Activated naive CD8-positive, alpha-beta T cell treated with anti-CD3 and anti-CD28 coated beads, Interleukin-2, amount 10 ng/mL, durations not matched to agents 7 days and 5 days (primary cell): ENCODE data around the gene GRHL3. TPM values are rescaled to one million over a fixed set of nuclear protein-coding genes. Genes with fewer than 3 reads are reported as not detected.

ENCODE experiments used
- ATAC-seq: fragments of 150-1000 bp; cut with Tn5 transposase; one replicate; pipeline ENCODE4 v1.10.0; 2021; ENCODE audit warnings: low read depth, moderate library complexity
- POLR2A ChIA-PET: fragments of 350-600 bp; sonication (Branson Sonifier 250); formaldehyde crosslinking; loops from one replicate; lab custom pipeline; 2021; ENCODE audit warnings: antibody characterized with exemption; lab: Charles Lee
- DNase-seq: peaks from one replicate; pipeline ENCODE4 v3.0.0; 2021
- H3K27ac Mint-ChIP-seq: one replicate; pipeline ENCODE4 v1.8.0; 2022; ENCODE audit warnings: mild to moderate bottlenecking, mixed read lengths
- H3K27me3 Mint-ChIP-seq: one replicate; pipeline ENCODE4 v1.8.0; 2022; ENCODE audit warnings: mild to moderate bottlenecking, moderate library complexity, mixed read lengths
- H3K36me3 Mint-ChIP-seq: one replicate; pipeline ENCODE4 v1.8.0; 2021; ENCODE audit warnings: mild to moderate bottlenecking, mixed read lengths
- H3K4me1 Mint-ChIP-seq: one replicate; pipeline ENCODE4 v1.8.0; 2021; ENCODE audit warnings: mixed read lengths
- H3K4me3 Mint-ChIP-seq: one replicate; pipeline ENCODE4 v1.8.0; 2022; ENCODE audit warnings: mild to moderate bottlenecking, moderate library complexity, mixed read lengths
- H3K9me3 Mint-ChIP-seq: one replicate; pipeline ENCODE4 v1.8.0; 2021; ENCODE audit warnings: mixed read lengths
- total RNA-seq, 2 experiments: library from RNA; stranded (reverse); gene quantifications; one replicate each; pipeline ENCODE4 v1.2.3, GENCODE V29; 2021

The GRHL3 gene
- total RNA-seq, 2 experiments from 2014 or later, result not detected

- Mint-ChIP-seq H3K36me3 (no peaks in the 10 kb centered on the region), H3K27me3 (peaks cover 55% of the 10 kb centered on the region), H3K27ac (no peak overlapping the region), H3K9me3 (no peaks in the 10 kb centered on the region), H3K4me3 (no peak overlapping the region), H3K4me1 (no peaks in the 10 kb centered on the region)
- POLR2A ChIA-PET, result no interaction called here
- DNase-seq (no peak), ATAC-seq (no peak)
Observed at GRCh38 chr1:24297852-24298232, 21.3 kb upstream of the GRHL3 start.

GRCh38 chr1:24298606-24299005, 20.6 kb upstream of the GRHL3 start:
- H3K4me1 Mint-ChIP-seq, result no peaks in the 10 kb centered on the region
- POLR2A ChIA-PET, result no interaction called here
- DNase-seq (no peak), ATAC-seq (no peak)
- H3K9me3 Mint-ChIP-seq, result no peaks in the 10 kb centered on the region
- no peak overlapping the region for H3K4me3 Mint-ChIP-seq
- H3K36me3 Mint-ChIP-seq, result no peaks in the 10 kb centered on the region
- H3K27ac Mint-ChIP-seq, result no peak overlapping the region
- peaks cover 55% of the 10 kb centered on the region for H3K27me3 Mint-ChIP-seq

- DNase-seq, result no peak
- Mint-ChIP-seq H3K27ac (no peak overlapping the region), H3K4me3 (no peak overlapping the region), H3K4me1 (no peaks in the 10 kb centered on the region), H3K9me3 (no peaks in the 10 kb centered on the region), H3K36me3 (no peaks in the 10 kb centered on the region), H3K27me3 (peaks cover 62% of the 10 kb centered on the region)
- POLR2A ChIA-PET, result no interaction called here
- no peak for ATAC-seq
Observed at GRCh38 chr1:24299901-24300300, 19.3 kb upstream of the GRHL3 start.

- no peaks in the 10 kb centered on the region for H3K4me1 Mint-ChIP-seq
- H3K4me3 Mint-ChIP-seq, result no peak overlapping the region
- DNase-seq, result no peak
- no peaks in the 10 kb centered on the region for H3K9me3 Mint-ChIP-seq
- no peak overlapping the region for H3K27ac Mint-ChIP-seq
- no peak for ATAC-seq
- POLR2A ChIA-PET, result no interaction called here
- H3K27me3 Mint-ChIP-seq, result peaks cover 62% of the 10 kb centered on the region
- H3K36me3 Mint-ChIP-seq, result no peaks in the 10 kb centered on the region
Observed at GRCh38 chr1:24300971-24301784, 18.0 kb upstream of the GRHL3 start.

GRCh38 chr1:24301785-24302175, 17.4 kb upstream of the GRHL3 start:
- H3K4me3 Mint-ChIP-seq, result no peak overlapping the region
- H3K9me3 Mint-ChIP-seq, result no peaks in the 10 kb centered on the region
- no peak for DNase-seq
- no peak for ATAC-seq
- no peaks in the 10 kb centered on the region for H3K36me3 Mint-ChIP-seq
- POLR2A ChIA-PET, result no interaction called here
- peaks cover 62% of the 10 kb centered on the region for H3K27me3 Mint-ChIP-seq
- H3K4me1 Mint-ChIP-seq, result no peaks in the 10 kb centered on the region
- no peak overlapping the region for H3K27ac Mint-ChIP-seq

GRCh38 chr1:24302209-24302611, 16.9 kb upstream of the GRHL3 start:
- Mint-ChIP-seq H3K27ac (no peak overlapping the region), H3K4me1 (no peaks in the 10 kb centered on the region), H3K27me3 (peaks cover 66% of the 10 kb centered on the region), H3K9me3 (no peaks in the 10 kb centered on the region), H3K4me3 (no peak overlapping the region), H3K36me3 (no peaks in the 10 kb centered on the region)
- DNase-seq (no peak), ATAC-seq (no peak)
- POLR2A ChIA-PET, result no interaction called here

- H3K9me3 Mint-ChIP-seq, result no peaks in the 10 kb centered on the region
- POLR2A ChIA-PET, result no interaction called here
- H3K27me3 Mint-ChIP-seq, result peaks cover 62% of the 10 kb centered on the region
- H3K4me1 Mint-ChIP-seq, result no peaks in the 10 kb centered on the region
- H3K27ac Mint-ChIP-seq, result no peak overlapping the region
- DNase-seq, result no peak
- ATAC-seq, result no peak
- H3K36me3 Mint-ChIP-seq, result no peaks in the 10 kb centered on the region
- no peak overlapping the region for H3K4me3 Mint-ChIP-seq
Observed at GRCh38 chr1:24303600-24303999, 15.6 kb upstream of the GRHL3 start.

GRCh38 chr1:24304763-24305162, 14.4 kb upstream of the GRHL3 start:
- Mint-ChIP-seq H3K36me3 (no peaks in the 10 kb centered on the region), H3K9me3 (no peaks in the 10 kb centered on the region), H3K27ac (no peak overlapping the region), H3K4me3 (no peak overlapping the region), H3K27me3 (peaks cover 64% of the 10 kb centered on the region), H3K4me1 (no peaks in the 10 kb centered on the region)
- DNase-seq, result no peak
- no peak for ATAC-seq
- POLR2A ChIA-PET, result no interaction called here

- ATAC-seq, result no peak
- H3K4me1 Mint-ChIP-seq, result no peaks in the 10 kb centered on the region
- no peak for DNase-seq
- no peaks in the 10 kb centered on the region for H3K36me3 Mint-ChIP-seq
- H3K27ac Mint-ChIP-seq, result no peak overlapping the region
- peaks cover 63% of the 10 kb centered on the region for H3K27me3 Mint-ChIP-seq
- H3K4me3 Mint-ChIP-seq, result no peak overlapping the region
- POLR2A ChIA-PET, result no interaction called here
- H3K9me3 Mint-ChIP-seq, result no peaks in the 10 kb centered on the region
Observed at GRCh38 chr1:24308365-24309015, 10.7 kb upstream of the GRHL3 start.

- peaks cover 58% of the 10 kb centered on the region for H3K27me3 Mint-ChIP-seq
- H3K4me3 Mint-ChIP-seq, result no peak overlapping the region
- ATAC-seq, result no peak
- H3K27ac Mint-ChIP-seq, result no peak overlapping the region
- H3K4me1 Mint-ChIP-seq, result no peaks in the 10 kb centered on the region
- no peaks in the 10 kb centered on the region for H3K36me3 Mint-ChIP-seq
- no peak for DNase-seq
- POLR2A ChIA-PET, result no interaction called here
- H3K9me3 Mint-ChIP-seq, result no peaks in the 10 kb centered on the region
Observed at GRCh38 chr1:24309762-24310485, 9.2 kb upstream of the GRHL3 start.

GRCh38 chr1:24311234-24311633, 7.9 kb upstream of the GRHL3 start:
- Mint-ChIP-seq H3K4me3 (no peak overlapping the region), H3K9me3 (no peaks in the 10 kb centered on the region), H3K27me3 (peaks cover 61% of the 10 kb centered on the region), H3K36me3 (no peaks in the 10 kb centered on the region), H3K27ac (no peak overlapping the region), H3K4me1 (no peaks in the 10 kb centered on the region)
- ATAC-seq (no peak), DNase-seq (no peak)
- POLR2A ChIA-PET, result no interaction called here

GRCh38 chr1:24311741-24312140, 7.4 kb upstream of the GRHL3 start:
- H3K27ac Mint-ChIP-seq, result no peak overlapping the region
- H3K4me1 Mint-ChIP-seq, result no peaks in the 10 kb centered on the region
- POLR2A ChIA-PET, result no interaction called here
- ATAC-seq (no peak), DNase-seq (no peak)
- no peaks in the 10 kb centered on the region for H3K36me3 Mint-ChIP-seq
- H3K4me3 Mint-ChIP-seq, result no peak overlapping the region
- peaks cover 61% of the 10 kb centered on the region for H3K27me3 Mint-ChIP-seq
- H3K9me3 Mint-ChIP-seq, result no peaks in the 10 kb centered on the region

- Mint-ChIP-seq H3K27me3 (peaks cover 73% of the 10 kb centered on the region), H3K4me1 (peaks cover 14% of the 10 kb centered on the region), H3K27ac (no peak overlapping the region), H3K36me3 (no peaks in the 10 kb centered on the region), H3K9me3 (no peaks in the 10 kb centered on the region), H3K4me3 (no peak overlapping the region)
- POLR2A ChIA-PET, result no interaction called here
- DNase-seq (no peak), ATAC-seq (no peak)
Observed at GRCh38 chr1:24315391-24315790, 3.8 kb upstream of the GRHL3 start.

- no peak for ATAC-seq
- Mint-ChIP-seq H3K4me1 (peaks cover 23% of the 10 kb centered on the region), H3K4me3 (no peak overlapping the region), H3K27ac (no peak overlapping the region), H3K27me3 (peaks cover 80% of the 10 kb centered on the region), H3K9me3 (no peaks in the 10 kb centered on the region), H3K36me3 (no peaks in the 10 kb centered on the region)
- no peak for DNase-seq
- POLR2A ChIA-PET, result no interaction called here
Observed at GRCh38 chr1:24316645-24317044, 2.5 kb upstream of the GRHL3 start.
